Measurements from ENCODE around the gene MOSPD3. TPM values are rescaled to one million over a fixed set of nuclear protein-coding genes. Genes with fewer than 3 reads are reported as not detected.

MOSPD3 gene
- total and polyA plus RNA-seq, 2 of the 8 experiments (the other 6 are each of a cell fraction or from before 2014, with no cell fraction given): 20.7 to 21.4 TPM

DNA sequence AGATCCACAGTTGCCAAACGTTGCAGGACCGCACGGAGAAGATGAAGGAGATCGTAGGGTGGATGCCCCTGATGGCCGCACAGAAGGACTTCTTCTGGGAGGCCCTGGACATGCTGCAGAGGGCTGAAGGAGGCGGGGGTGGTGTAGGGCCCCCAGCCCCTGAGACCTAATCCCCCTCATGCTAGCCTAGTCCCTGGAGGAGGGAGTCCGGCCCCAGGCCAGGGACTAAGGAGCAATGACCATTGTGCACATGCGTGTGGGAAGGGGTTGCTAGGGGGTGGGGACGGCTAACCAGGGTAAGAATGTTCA lies 11.7 kb upstream of the MOSPD3 start (continued):
- no peak for TF ChIP-seq GTF2F1 (IDR thresholded peaks at IDR 0.05; ENCODE audit: borderline replicate concordance, low read depth, low read length)
- TF ChIP-seq ZNF274 (IDR thresholded peaks at IDR 0.05; ENCODE audit: borderline replicate concordance, extremely low read depth, low read length): no peak
- no peak for TF ChIP-seq POU5F1 (IDR thresholded peaks at IDR 0.05; ENCODE audit: low read depth, low read length)
- TF ChIP-seq, protein P1, sequence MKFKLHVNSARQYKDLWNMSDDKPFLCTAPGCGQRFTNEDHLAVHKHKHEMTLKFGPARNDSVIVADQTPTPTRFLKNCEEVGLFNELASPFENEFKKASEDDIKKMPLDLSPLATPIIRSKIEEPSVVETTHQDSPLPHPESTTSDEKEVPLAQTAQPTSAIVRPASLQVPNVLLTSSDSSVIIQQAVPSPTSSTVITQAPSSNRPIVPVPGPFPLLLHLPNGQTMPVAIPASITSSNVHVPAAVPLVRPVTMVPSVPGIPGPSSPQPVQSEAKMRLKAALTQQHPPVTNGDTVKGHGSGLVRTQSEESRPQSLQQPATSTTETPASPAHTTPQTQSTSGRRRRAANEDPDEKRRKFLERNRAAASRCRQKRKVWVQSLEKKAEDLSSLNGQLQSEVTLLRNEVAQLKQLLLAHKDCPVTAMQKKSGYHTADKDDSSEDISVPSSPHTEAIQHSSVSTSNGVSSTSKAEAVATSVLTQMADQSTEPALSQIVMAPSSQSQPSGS (IDR thresholded peaks at IDR 0.05; ENCODE audit: low read length): no peak
- no peak for TF ChIP-seq EZH2 (IDR thresholded peaks at IDR 0.05; ENCODE audit: low read depth, low read length, severe bottlenecking)
